PC-3 (cell line): ENCODE results near the gene ODC1. TPM values are rescaled to one million over a fixed set of nuclear protein-coding genes. Genes with fewer than 3 reads are reported as not detected.

ENCODE experiments used
- ATAC-seq: fragments of 200-7000 bp; cut with Tn5 transposase; 2 replicates; pipeline ENCODE4 v1.9.1; 2020; ENCODE audit warnings: mild to moderate bottlenecking, moderate library complexity
- BruUV-seq: library from RNA; stranded (reverse); fragments of 400-500 nt; replicated peaks from 2 replicates; lab custom pipeline; 2021; lab: Mats Ljungman, UMichigan
- CTCF ChIA-PET: fragments of 300-600 bp; sonication (Branson Sonifier 250); formaldehyde crosslinking; loops from one replicate; lab custom pipeline; 2022; ENCODE audit warnings: antibody characterized with exemption; lab: Charles Lee
- POLR2A ChIA-PET: fragments of 300-600 bp; sonication (Branson Sonifier 250); formaldehyde crosslinking; loops from one replicate; lab custom pipeline; 2022; ENCODE audit warnings: antibody characterized with exemption; ENCODE audit not compliant: unreplicated experiment; lab: Charles Lee
- DNase-seq: peaks from one replicate; pipeline ENCODE4 v3.0.0-alpha.2; 2015
- H2AFZ ChIP-seq: fragments of 300-600 bp; sonication (generic); 2 replicates; pipeline ENCODE4 v1.6.0; 2016; ENCODE audit warnings: antibody characterized with exemption, low read length
- H3F3A ChIP-seq: fragments of 300-600 bp; sonication (generic); one replicate; pipeline ENCODE4 v1.6.0; 2017; ENCODE audit warnings: antibody characterized with exemption, low read length, control low read depth, mild to moderate bottlenecking; ENCODE audit not compliant: unreplicated experiment
- H3K27ac ChIP-seq: fragments of 300-600 bp; sonication (generic); 2 replicates; pipeline ENCODE4 v1.5.1; 2016; ENCODE audit warnings: mild to moderate bottlenecking, low read length
- H3K27me3 ChIP-seq: fragments of 300-600 bp; sonication (generic); 2 replicates; pipeline ENCODE4 v1.6.1; 2016; ENCODE audit warnings: low read length, mixed read lengths
- H3K36me3 ChIP-seq: fragments of 300-600 bp; sonication (generic); 2 replicates; pipeline ENCODE4 v1.6.1; 2016; ENCODE audit warnings: low read depth, mixed run types, low read length, mixed read lengths
- H3K4me1 ChIP-seq: fragments of 300-600 bp; sonication (generic); 2 replicates; pipeline ENCODE4 v1.5.1; 2016; ENCODE audit warnings: low read length; ENCODE audit not compliant: insufficient read depth
- H3K4me2 ChIP-seq: fragments of 300-600 bp; sonication (generic); 2 replicates; pipeline ENCODE4 v1.6.0; 2016; ENCODE audit warnings: low read length
- H3K4me3 ChIP-seq: fragments of 300-600 bp; sonication (generic); 2 replicates; pipeline ENCODE4 v1.5.1; 2016; ENCODE audit warnings: mild to moderate bottlenecking, low read length, mixed read lengths
- H3K79me2 ChIP-seq: fragments of 300-600 bp; sonication (generic); 2 replicates; pipeline ENCODE4 v1.6.1; 2017; ENCODE audit warnings: low read length, mixed read lengths
- H3K9ac ChIP-seq: fragments of 300-600 bp; sonication (generic); 2 replicates; pipeline ENCODE4 v1.6.0; 2016; ENCODE audit warnings: mild to moderate bottlenecking, low read length
- H3K9me2 ChIP-seq: fragments of 300-600 bp; sonication (generic); replicated peaks from 2 replicates; pipeline ENCODE4 v1.6.1; 2016; ENCODE audit warnings: mixed run types, low read length, mixed read lengths
- H3K9me3 ChIP-seq: fragments of 300-600 bp; sonication (generic); 2 replicates; pipeline ENCODE4 v1.6.1; 2016; ENCODE audit warnings: low read length, mixed read lengths
- H4K20me1 ChIP-seq: fragments of 300-600 bp; sonication (generic); 2 replicates; pipeline ENCODE4 v1.6.1; 2016; ENCODE audit warnings: low read length, mixed read lengths
- CTCF ChIP-seq: fragments of 300-600 bp; sonication (generic); conservative IDR thresholded peaks from 2 replicates; pipeline ENCODE4 v1.5.1; 2017; ENCODE audit warnings: antibody characterized with exemption, low read depth, mild to moderate bottlenecking, low read length
- EZH2 ChIP-seq: fragments of 300-600 bp; sonication (generic); IDR thresholded peaks from one replicate; pipeline ENCODE4 v1.6.1; 2017; ENCODE audit warnings: antibody characterized with exemption, mild to moderate bottlenecking, low read length; ENCODE audit not compliant: unreplicated experiment
- EZH2phosphoT487 ChIP-seq: fragments of 300-600 bp; sonication (generic); IDR thresholded peaks from 2 replicates; pipeline ENCODE4 v1.6.1; 2018; ENCODE audit warnings: mild to moderate bottlenecking, antibody characterized with exemption, low read length, borderline replicate concordance
- intact Hi-C: fragments of 100-400 bp; cut with micrococcal nuclease; formaldehyde crosslinking; loops from 2 replicates; pipeline ENCODE4 v1.9.0; 2023
- total RNA-seq: library from RNA; depleted of rRNA; stranded (reverse); fragments of >200 nt; gene quantifications from 2 replicates; pipeline ENCODE4 v1.2.3, GENCODE V29; 2014

Gene ODC1
- total RNA-seq, 1 experiment from 2014 or later, result 712 TPM

DNA sequence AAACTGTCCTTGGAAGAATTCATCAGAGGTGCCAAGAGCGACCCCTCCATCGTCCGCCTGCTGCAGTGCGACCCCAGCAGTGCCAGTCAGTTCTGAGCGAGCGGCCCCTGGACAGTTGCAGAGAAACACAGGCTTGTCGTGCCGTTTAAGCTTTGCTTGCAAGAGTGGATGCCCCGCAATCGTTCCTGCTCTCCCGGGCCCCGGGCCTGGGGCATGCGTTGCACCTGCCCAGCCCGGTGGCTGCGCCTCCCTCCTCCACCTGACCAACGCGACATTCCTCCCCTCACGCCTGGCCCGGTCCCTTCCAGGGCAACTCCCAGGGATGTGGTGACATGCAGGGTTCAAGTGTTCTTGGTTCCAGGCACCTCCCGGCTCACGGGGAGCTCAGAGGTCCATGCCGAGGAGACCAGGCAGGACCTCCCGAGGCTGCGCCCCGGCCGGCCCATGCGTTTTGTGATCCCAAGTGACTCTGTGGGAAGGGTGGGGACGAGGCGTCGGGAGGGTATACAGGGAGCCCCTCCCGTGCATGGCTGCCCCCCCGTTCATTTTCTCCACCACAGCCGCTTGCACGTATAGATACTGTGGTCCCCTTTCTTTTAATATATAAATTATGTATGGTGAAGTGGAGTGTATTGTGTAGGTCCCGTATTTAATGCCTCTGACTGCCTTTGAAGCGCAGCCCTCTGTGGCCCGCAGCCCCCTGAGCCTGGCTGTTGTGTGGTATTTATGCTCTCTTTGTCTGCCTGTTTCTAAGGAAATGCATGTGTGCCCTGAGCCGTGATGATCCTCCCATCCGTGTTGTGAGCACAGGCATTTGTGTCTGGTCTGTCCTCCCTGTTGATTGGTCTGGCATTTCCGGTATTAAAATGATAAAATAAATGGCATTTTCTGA, 21.2 kb downstream of the ODC1 start:
- H3K9me2 ChIP-seq, result no peaks in the 10 kb centered on the region
- peaks cover 32% of the 10 kb centered on the region for H3K36me3 ChIP-seq
- no peaks in the 10 kb centered on the region for H3K4me1 ChIP-seq
- no peak overlapping the region for H3K9ac ChIP-seq
- ATAC-seq (no peak), DNase-seq (no peak)
- H3K9me3 ChIP-seq, result no peaks in the 10 kb centered on the region
- TF ChIP-seq EZH2, result no peak
- no peak for TF ChIP-seq EZH2phosphoT487
- no peak for TF ChIP-seq CTCF
- BruUV-seq, result TSS peak; percentile 83
- no peak overlapping the region for H3K27ac ChIP-seq
- no peaks in the 10 kb centered on the region for H3K27me3 ChIP-seq
- POLR2A ChIA-PET, result no interaction called here
- H2AFZ ChIP-seq, result no peak overlapping the region
- intact Hi-C loops, result no loop called here
- no peaks in the 10 kb centered on the region for H3K79me2 ChIP-seq
- H4K20me1 ChIP-seq, result no peaks in the 10 kb centered on the region
- no peak overlapping the region for H3K4me3 ChIP-seq
- no peaks in the 10 kb centered on the region for H3F3A ChIP-seq
- CTCF ChIA-PET, result no interaction called here
- no peak overlapping the region for H3K4me2 ChIP-seq

DNA sequence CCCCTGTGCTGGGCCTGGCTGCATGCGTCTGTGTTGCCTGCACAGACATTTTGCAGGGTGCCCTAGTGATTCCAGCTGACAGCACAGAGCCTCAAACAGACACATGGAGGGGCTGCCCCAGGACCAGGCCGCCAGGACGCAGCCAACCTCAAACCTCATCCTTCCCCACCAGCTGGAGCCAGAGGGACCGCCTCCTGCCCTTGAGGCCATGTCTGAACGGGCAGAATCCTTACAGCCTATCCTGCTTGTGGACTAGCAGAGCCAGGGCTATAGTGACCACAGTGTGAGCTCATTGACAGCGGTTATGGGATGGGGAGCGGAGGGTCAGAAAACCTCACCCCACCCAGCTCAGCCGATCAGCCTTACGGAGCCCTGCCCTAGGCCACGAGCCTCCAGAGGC, 22.4 kb downstream of the ODC1 start:
- no TSS peak for BruUV-seq
- no peaks in the 10 kb centered on the region for H3K9me2 ChIP-seq
- POLR2A ChIA-PET, result no interaction called here
- no peak overlapping the region for H3K9ac ChIP-seq
- no peaks in the 10 kb centered on the region for H3K79me2 ChIP-seq
- no peak for TF ChIP-seq EZH2
- no peak for TF ChIP-seq EZH2phosphoT487
- no peak for TF ChIP-seq CTCF
- no peaks in the 10 kb centered on the region for H3F3A ChIP-seq
- ATAC-seq (no peak), DNase-seq (no peak)
- H4K20me1 ChIP-seq, result no peaks in the 10 kb centered on the region
- peaks cover 40% of the 10 kb centered on the region for H3K36me3 ChIP-seq
- no peak overlapping the region for H3K4me2 ChIP-seq
- no peak overlapping the region for H2AFZ ChIP-seq
- no peaks in the 10 kb centered on the region for H3K4me1 ChIP-seq
- CTCF ChIA-PET, result no interaction called here
- no peak overlapping the region for H3K4me3 ChIP-seq
- intact Hi-C loops, result no loop called here
- no peaks in the 10 kb centered on the region for H3K27me3 ChIP-seq
- H3K9me3 ChIP-seq, result no peaks in the 10 kb centered on the region
- H3K27ac ChIP-seq, result no peak overlapping the region

DNA sequence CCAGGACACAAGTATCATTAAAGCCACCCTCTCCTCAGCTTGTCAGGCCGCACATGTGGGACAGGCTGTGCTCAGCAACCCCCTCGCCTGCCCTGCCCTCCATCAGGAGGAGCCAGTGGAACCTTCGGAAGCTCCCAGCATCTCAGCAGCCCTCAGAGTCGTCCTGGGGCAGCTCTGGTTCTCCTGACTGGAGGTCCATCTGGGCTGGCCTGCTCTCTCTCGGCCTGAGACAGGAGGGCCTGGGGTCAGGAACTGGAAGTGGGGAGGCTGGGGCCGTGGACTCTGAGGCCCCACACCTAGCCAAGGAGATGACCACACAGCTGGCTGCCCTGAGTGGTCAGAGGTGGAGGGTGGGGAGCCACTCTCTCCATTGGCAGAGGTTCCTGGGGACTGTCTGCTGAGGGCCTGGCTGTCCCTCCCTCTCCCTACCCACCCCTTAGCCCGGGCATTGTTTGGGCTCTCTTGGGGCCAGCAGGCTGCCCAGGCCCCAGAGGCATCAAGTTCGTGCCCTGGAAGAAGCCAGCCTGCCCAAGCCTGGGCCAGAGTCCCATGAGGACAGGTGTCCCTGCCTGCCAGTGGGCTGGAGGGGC, 23.1 kb downstream of the ODC1 start:
- Histone ChIP-seq H3K27me3 (no peaks in the 10 kb centered on the region), H3K4me2 (no peak overlapping the region), H3K4me1 (no peaks in the 10 kb centered on the region), H2AFZ (no peak overlapping the region), H3F3A (no peaks in the 10 kb centered on the region), H4K20me1 (no peaks in the 10 kb centered on the region), H3K79me2 (no peaks in the 10 kb centered on the region), H3K27ac (no peak overlapping the region), H3K9me3 (no peaks in the 10 kb centered on the region), H3K36me3 (peaks cover 45% of the 10 kb centered on the region), H3K9me2 (no peaks in the 10 kb centered on the region), H3K9ac (no peak overlapping the region), H3K4me3 (no peak overlapping the region)
- no TSS peak for BruUV-seq
- intact Hi-C loops, result no loop called here
- TF ChIP-seq EZH2, result no peak
- no peak for TF ChIP-seq CTCF
- TF ChIP-seq EZH2phosphoT487, result no peak
- ChIA-PET POLR2A (no interaction called here), CTCF (no interaction called here)
- DNase-seq, result no peak
- no peak for ATAC-seq
